Kidney capillary endothelial cell (primary cell): ENCODE data around the gene MMS22L.

Experiments
- DNase-seq: peaks from one replicate; pipeline ENCODE4 v3.0.0-alpha.2; 2018; ENCODE audit warnings: low spot score

The MMS22L gene

GRCh38 chr6:97282726-97283617 is at the start of gene MMS22L:
Gene MMS22L, minus strand, starts transcription at chr6:97283216. Its CDS starts 739 bp downstream, at chr6:97282477.
- DNase-seq: peak; percentile 90

GRCh38 chr6:97322811-97323210 is 39.8 kb upstream of the MMS22L start:
- no peak for DNase-seq

- DNase-seq: no peak
Measured at GRCh38 chr6:97322226-97322625, 39.2 kb upstream of the MMS22L start.

- DNase-seq: peak; percentile 15
Measured at GRCh38 chr6:97316978-97317377, 34.0 kb upstream of the MMS22L start.

GRCh38 chr6:97312241-97312640 is 29.2 kb upstream of the MMS22L start:
- DNase-seq: no peak

GRCh38 chr6:97306544-97307320 is 23.7 kb upstream of the MMS22L start:
- DNase-seq: no peak

GRCh38 chr6:97305414-97306066 is 22.5 kb upstream of the MMS22L start:
- no peak for DNase-seq

- no peak for DNase-seq
Measured at GRCh38 chr6:97304701-97305100, 21.7 kb upstream of the MMS22L start.

- DNase-seq: no peak
Measured at GRCh38 chr6:97294451-97294850, 11.4 kb upstream of the MMS22L start.

- no peak for DNase-seq
Measured at GRCh38 chr6:97293198-97293696, 10.2 kb upstream of the MMS22L start.

- DNase-seq: no peak
Measured at GRCh38 chr6:97292671-97293070, 9.7 kb upstream of the MMS22L start.

GRCh38 chr6:97291896-97292295 is 8.9 kb upstream of the MMS22L start:
- no peak for DNase-seq

GRCh38 chr6:97289332-97289731 is 6.3 kb upstream of the MMS22L start:
- no peak for DNase-seq

GRCh38 chr6:97288188-97288587 is 5.2 kb upstream of the MMS22L start:
- DNase-seq: no peak

- peak; percentile 10 for DNase-seq
Measured at GRCh38 chr6:97282238-97282725, 734 bp downstream of the MMS22L start.

GRCh38 chr6:97280766-97281165 is 2.2 kb downstream of the MMS22L start:
- no peak for DNase-seq

GRCh38 chr6:97275804-97276203 is 7.2 kb downstream of the MMS22L start:
- no peak for DNase-seq

GRCh38 chr6:97269821-97270220 is 13.2 kb downstream of the MMS22L start:
- DNase-seq: no peak

- DNase-seq: no peak
Measured at GRCh38 chr6:97262676-97263075, 20.3 kb downstream of the MMS22L start.

- no peak for DNase-seq
Measured at GRCh38 chr6:97246842-97247241, 36.2 kb downstream of the MMS22L start.

GRCh38 chr6:97240222-97240621 is 42.8 kb downstream of the MMS22L start:
- DNase-seq: peak; percentile 86

- DNase-seq: no peak
Measured at GRCh38 chr6:97231911-97232310, 51.1 kb downstream of the MMS22L start.
